OCI-LY1 (cell line): ENCODE measurements around the gene SCAF8.

Experiments
- CTCF ChIP-seq: fragments of 200-600 bp; sonication (generic), shearing (Covaris generic); IDR thresholded peaks from 2 replicates; pipeline ENCODE4 v1.5.1; 2017; ENCODE audit warnings: mild to moderate bottlenecking, antibody characterized with exemption, low read length, moderate library complexity, mixed read lengths
- EZH2 ChIP-seq: fragments of 200-600 bp; sonication (generic), shearing (Covaris generic); IDR thresholded peaks from 2 replicates; pipeline ENCODE4 v1.8.0; 2017; ENCODE audit warnings: borderline replicate concordance, mixed run types, mild to moderate bottlenecking, antibody characterized with exemption, low read length, moderate library complexity, mixed read lengths

GRCh38 chr6:154878871-154879491 is 145.8 kb downstream of the SCAF8 start:
- TF ChIP-seq CTCF, result no peak
- TF ChIP-seq EZH2, result no peak
